LNCAP (cell line): ENCODE measurements around the gene TAF11L2.
"Not testable (repeated sequence)": the region's sequence is repeated elsewhere in the genome, so short reads cannot be mapped to it uniquely, and the experiment has no call there.

Source experiments
- CTCF ChIP-seq: fragments of 450-650 bp; IDR thresholded peaks from 2 replicates; pipeline ENCODE4 v1.5.1; 2017; ENCODE audit warnings: mild to moderate bottlenecking

TAF11L2 gene

GRCh38 chr5:17497931-17498330, at the start of gene TAF11L2:
Gene TAF11L2, plus strand, starts transcription at chr5:17498231.
- not testable (repeated sequence) for TF ChIP-seq CTCF

GRCh38 chr5:17448877-17449276, 49.2 kb upstream of the TAF11L2 start:
- TF ChIP-seq CTCF = no peak

DNA sequence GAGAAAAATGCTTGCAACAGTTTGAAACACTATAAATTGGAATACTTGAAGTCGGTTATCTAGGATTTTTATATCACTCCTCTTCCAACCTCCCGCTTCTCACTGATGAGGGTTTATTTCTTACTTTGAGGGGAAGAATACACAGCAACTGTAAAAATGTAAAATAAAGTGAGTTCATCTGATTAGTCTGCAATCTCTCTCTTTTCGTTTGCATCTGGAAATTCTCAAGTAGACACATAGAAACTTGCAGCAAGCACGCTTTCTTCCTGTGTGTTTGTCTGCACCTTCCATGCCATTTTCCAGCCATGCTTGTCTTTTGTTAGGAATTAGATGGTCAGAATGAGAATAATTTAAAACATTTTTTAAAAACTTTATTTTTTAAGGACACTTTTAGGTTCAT, 45.1 kb upstream of the TAF11L2 start:
- no peak for TF ChIP-seq CTCF

- no peak for TF ChIP-seq CTCF
Measured at GRCh38 chr5:17455942-17456341, 42.1 kb upstream of the TAF11L2 start.

- TF ChIP-seq CTCF = no peak
Measured at GRCh38 chr5:17461793-17462192, 36.2 kb upstream of the TAF11L2 start.

GRCh38 chr5:17463653-17464052, 34.4 kb upstream of the TAF11L2 start:
- TF ChIP-seq CTCF = no peak

GRCh38 chr5:17470064-17470463, 28.0 kb upstream of the TAF11L2 start:
- TF ChIP-seq CTCF = no peak

- no peak for TF ChIP-seq CTCF
Measured at GRCh38 chr5:17477043-17477442, 21.0 kb upstream of the TAF11L2 start.
